Measurements from ENCODE around the gene PDGFD.

PDGFD gene

GRCh38 chr11:104145062-104145461 is 18.9 kb downstream of the PDGFD start:
- DNase-seq (ENCODE audit: low read depth) = no peak

DNA sequence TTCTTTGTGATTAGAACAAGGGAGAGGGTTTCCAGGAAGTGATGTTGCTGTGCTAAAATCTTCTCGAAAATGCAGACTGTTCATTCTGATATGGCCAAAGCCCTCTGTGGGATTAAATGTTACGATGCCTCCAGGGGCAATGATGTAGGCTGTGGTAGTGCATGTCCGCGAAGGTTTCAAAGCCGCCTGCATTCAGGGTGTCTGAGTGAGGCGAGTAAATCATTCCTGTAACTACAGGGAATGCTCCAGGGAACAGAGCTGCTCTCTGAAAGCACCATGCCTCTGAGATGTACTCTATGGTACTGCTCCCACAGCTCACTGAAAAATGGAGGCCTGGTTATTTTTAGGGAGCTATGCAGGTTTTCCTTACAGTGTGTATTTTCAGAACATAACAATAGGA is 21.2 kb downstream of the PDGFD start:
- no peak for DNase-seq (ENCODE audit: low read depth)

DNA sequence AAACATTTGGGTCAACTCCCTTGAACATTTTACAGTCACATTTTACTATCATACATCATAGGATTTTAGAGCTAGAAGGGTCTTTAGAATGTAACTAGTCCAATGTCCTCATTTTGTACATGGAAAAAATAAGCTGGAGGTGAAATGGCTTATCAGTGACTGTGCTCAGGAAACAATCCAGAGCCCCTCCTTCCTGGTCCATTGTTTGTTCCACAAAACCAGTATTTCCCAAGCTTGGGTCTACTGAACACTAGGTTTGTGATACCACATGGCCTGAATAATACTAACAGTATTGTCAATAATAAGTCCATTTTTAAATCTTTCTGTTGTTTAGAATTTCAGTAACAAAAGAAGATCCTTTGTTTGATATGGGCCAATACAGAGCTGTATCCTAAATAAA is 27.1 kb downstream of the PDGFD start:
- DNase-seq (ENCODE audit: low read depth) = no peak

- DNase-seq (ENCODE audit: low read depth) = peak; percentile 69
Observed at GRCh38 chr11:104134745-104135144, 29.2 kb downstream of the PDGFD start.

DNA sequence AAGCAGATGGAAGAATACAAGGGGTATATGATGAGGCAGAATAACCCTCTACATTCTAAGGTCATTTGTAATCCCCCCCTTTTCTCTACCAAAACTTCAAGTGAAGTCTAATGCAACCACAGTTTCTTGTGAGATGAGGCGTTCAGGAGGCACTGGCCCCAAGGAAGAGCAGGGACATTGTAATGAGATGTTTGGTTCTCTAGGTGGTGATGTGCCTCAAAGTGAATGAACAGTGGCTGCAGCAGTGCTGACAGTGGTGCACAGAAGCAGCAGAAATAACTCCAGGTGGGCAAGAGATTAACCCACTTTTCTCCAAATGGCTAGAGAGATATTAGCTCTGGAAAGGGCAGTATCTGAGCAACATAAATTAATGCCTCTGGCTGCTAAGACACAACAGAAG is 33.8 kb downstream of the PDGFD start:
- no peak for DNase-seq (ENCODE audit: low read depth)

DNA sequence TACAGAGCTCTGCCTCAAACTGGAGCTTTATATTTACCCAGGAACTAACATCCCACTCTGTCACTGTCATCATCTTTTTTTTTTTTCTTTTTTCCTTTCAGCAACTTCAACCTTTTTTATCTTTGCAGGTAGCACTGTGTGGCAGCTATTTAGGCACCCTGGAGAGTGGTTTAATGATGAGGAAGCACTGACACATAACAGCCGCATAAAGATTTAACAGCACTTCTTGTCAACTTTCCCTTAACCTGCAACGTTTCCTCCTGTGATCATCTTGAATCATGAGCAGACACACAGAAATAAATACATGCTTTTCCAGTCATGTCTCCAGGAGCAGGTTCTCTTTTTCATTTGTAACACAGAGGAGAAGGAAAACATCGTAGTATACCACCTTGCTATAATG is 34.8 kb downstream of the PDGFD start:
- DNase-seq (ENCODE audit: low read depth) = no peak

DNA sequence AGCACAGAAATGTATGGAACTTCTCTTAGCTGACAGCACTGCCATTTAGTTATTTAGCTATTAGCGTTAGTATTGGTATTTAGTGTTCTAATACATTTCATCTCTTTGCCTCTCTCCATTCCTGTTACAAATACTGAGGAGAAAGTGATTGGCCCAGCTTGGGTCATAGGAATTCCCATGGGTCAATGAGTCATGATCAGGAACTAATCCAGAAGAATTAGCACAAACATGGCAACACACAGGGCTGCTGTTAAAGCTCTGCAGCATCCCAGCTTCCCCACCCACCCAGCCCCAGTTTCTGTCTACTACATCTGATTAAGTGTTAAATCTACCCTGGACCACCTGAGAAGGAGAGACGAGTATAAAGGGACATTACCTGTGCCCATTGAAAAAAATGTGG is 36.1 kb downstream of the PDGFD start:
- peak; percentile 45 for DNase-seq (ENCODE audit: low read depth)

GRCh38 chr11:104126464-104126863 is 37.5 kb downstream of the PDGFD start:
- DNase-seq (ENCODE audit: low read depth) = no peak

DNA sequence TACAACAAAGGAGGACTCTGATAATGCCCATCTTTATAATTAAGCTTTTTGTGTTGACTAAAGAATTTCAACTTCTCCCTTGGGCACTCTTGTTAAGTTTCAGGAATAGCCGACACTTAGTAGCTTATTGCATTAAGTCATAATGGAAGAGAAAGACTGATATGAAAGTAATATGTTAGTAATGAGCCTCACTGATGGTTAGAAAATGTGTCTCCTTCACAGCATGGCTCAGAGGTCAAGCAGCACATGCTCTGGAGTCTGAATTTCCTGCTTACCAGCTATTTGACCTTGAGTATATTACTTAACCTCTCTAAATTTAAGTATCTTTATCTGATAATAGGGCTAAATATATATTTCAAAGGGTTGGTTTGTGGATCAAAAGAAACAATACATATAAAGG is 39.0 kb downstream of the PDGFD start:
- DNase-seq (ENCODE audit: low read depth) = no peak

- no peak for DNase-seq (ENCODE audit: low read depth)
Observed at GRCh38 chr11:104122836-104123235, 41.1 kb downstream of the PDGFD start.

DNA sequence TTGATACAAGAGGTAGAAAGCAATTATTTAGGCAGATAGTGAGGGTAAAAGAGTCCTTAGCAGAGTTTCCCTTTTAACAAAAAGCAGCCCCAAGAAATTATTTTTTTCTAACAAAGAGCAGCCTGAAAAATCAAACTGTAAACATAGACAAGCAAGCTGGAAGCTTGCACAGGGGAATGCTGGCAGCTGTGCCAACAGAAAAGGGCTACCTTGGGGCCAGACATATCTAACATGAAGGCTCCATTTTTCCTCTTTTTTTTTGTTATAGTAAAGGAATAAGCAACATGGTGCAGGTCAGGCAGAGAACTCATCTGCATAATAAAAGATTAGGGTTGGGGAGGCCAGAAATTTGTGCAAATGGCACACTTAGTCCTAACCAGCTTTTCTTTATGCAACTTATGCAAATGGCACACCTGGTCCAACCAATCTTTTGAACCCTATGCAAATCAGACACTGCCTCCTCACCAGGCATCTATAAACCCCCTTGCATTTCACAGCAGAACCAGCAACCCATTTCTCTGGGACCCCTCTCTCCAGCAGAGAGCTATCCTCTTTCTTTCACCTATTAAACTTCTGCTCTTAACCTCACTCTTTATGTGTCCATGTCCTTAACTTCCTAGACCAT is 41.8 kb downstream of the PDGFD start:
- DNase-seq (ENCODE audit: low read depth) = no peak

- DNase-seq (ENCODE audit: low read depth) = no peak
Observed at GRCh38 chr11:104120493-104121137, 43.3 kb downstream of the PDGFD start.

GRCh38 chr11:104118105-104118744 is 45.7 kb downstream of the PDGFD start:
- no peak for DNase-seq (ENCODE audit: low read depth)

DNA sequence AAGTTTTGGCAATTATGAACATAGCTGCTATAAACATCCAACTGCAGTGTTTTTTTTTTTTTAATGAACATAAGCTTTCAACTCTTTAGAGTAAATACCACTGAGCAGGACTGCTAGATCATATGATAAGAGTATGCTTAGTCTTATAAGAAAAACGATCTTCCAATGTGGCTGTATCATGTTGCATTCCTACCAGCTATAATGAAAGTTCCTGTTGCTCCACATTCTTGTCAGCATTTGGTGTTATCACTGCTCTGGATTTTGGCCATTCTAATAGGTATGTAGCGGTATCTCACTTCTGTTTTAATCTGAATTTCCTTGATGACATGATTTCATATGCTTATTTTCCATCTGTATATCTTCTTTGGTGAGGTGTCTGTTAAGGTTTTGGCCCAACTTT is 50.4 kb downstream of the PDGFD start:
- DNase-seq (ENCODE audit: low read depth) = no peak

- peak; percentile 24 for DNase-seq (ENCODE audit: low read depth)
Observed at GRCh38 chr11:104106136-104106754, 57.7 kb downstream of the PDGFD start.

DNA sequence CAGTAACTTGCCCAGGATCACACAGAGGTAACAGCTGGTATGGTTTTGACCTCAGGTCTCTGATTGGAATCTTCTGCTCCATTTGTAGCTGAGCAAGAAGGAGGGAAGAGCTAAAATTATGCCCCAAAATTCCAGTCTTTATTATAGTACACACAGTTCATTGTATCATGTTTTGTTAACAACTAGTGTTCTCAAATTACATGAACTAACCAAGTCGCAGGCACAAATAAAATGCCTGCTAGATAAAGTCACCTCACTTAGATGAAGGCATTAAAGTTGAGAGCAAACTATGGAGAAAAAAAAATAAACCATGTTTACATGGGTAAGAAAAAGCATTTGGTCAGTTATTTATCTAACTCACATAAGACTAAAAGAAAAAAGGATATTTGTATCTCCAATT is 58.8 kb downstream of the PDGFD start:
- no peak for DNase-seq (ENCODE audit: low read depth)

DNA sequence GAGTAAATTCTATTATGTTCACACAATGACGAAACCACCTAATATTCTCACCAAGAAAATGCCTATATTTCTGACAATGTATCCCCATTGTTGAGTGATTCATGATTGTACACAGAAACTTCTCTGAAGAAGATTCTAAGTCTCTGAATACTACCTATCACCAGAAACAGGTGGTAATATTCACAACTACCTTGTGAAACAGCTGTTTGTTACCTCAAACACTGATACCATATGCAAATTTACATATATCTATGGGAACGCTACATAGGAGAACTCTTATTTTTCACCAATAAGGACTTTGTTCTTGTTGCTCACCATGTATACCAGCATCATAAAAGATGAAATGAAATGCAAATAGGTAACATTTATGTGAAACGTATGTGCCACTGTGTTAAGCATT is 59.3 kb downstream of the PDGFD start:
- DNase-seq (ENCODE audit: low read depth) = no peak

- DNase-seq (ENCODE audit: low read depth) = no peak
Observed at GRCh38 chr11:104104201-104104600, 59.7 kb downstream of the PDGFD start.

GRCh38 chr11:104098555-104098954 is 65.4 kb downstream of the PDGFD start:
- no peak for DNase-seq (ENCODE audit: low read depth)

DNA sequence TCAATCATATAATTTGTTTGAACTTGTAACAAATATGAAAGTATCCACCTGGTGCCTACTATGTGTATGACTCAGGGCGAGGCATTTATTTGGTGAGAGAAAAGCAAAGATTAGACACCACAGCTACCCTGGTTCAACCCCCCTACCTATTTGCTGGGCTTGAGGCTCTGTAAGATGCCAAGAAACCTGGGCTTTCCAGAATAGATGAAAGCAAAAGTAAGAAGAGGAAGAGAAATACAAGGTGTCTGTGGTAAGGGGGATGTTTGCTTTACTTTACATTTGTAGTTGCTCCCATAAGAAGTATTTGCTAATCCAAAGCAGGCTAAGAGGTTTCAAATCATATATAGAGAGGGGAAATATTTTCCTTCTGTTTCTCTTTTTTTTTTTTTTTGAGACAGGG is 65.8 kb downstream of the PDGFD start:
- DNase-seq (ENCODE audit: low read depth) = no peak

DNA sequence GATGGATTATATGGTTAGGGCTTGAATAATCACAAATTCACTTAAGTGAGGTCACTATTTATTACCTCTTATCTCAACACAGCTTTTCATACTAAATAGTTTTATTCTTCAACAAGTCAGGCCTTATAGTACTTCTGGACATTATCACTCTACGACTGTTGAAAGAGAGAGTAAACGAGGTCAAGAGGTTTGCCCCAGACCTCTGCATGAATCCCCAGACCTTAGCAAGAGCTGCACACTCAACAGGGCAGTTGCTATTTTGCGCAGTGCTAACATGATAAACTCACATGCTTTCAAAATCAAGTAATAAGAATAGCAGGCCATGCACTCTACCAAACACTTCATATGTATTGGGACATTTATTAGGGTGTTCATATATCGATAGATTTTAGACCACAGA is 67.0 kb downstream of the PDGFD start:
- peak; percentile 98 for DNase-seq (ENCODE audit: low read depth)

DNA sequence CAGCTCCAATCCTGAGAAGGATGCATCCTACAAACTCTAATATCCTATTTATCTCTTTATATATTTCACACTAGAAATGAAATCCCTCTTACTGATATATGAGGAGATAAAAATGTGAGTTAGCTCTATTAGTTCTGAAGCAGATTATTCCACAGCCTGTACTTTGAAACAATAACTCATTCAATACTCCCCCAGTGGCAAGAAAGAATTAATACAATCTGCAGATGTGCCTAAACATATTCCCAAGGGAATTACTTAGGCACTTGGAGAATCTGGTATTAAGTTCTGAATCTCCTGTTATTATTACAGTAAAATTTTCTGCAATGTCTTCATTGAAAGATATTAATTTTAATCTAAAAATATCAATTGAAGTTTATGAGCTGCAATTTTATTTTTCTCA is 68.2 kb downstream of the PDGFD start:
- peak; percentile 60 for DNase-seq (ENCODE audit: low read depth)

- peak; percentile 78 for DNase-seq (ENCODE audit: low read depth)
Observed at GRCh38 chr11:104094576-104094975, 69.4 kb downstream of the PDGFD start.
